ENCODE measurements around the gene KDR. TPM values are rescaled to one million over a fixed set of nuclear protein-coding genes. Genes with fewer than 3 reads are reported as not detected.

Gene KDR
- total RNA-seq, 1 donor from 2014 or later, result 2.0 TPM

DNA sequence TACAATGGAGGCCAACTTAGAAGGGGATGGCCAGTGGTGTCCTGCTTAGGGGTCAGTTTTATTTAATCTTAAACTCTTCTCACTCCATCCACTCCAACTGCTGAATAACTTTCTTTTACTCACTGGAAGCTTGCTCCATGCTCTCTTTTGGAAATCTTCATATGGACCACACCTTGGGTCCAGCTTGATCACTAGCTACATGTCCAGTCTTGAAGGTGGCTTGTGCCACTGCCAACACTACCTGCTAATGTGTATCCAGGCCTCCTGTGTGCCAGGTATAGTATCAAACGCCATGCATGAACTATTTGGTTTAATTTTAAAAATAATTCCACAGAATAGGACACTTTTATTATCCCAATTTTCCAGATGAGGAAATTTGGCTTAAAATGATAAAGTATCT lies 37.0 kb upstream of the KDR start:
- Mint-ChIP-seq H3K9me3 (ENCODE audit: unreplicated experiment) (no peaks in the 10 kb centered on the region), H3K4me3 (ENCODE audit: unreplicated experiment) (no peak overlapping the region)

DNA sequence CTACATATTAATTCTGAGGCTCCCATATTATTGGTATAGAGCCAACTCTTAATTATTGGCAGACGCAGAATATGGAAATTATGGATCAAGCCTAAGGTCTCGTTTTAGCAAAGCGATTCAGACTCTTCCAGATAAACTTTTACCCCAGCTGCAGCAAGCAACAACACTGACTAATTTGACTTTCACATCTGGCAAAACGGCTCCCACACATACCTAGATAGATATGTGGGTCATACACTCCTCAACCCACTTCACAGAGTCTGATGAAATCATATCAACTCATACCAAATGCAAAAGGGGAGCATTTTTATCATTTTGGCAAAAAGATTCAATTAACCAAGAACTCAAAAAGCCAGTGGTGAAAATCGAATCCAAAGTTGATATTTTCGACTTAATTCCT lies 36.3 kb upstream of the KDR start:
- H3K4me3 Mint-ChIP-seq (ENCODE audit: unreplicated experiment), result no peak overlapping the region
- H3K4me1 Mint-ChIP-seq (ENCODE audit: low read depth, unreplicated experiment), result no peaks in the 10 kb centered on the region
- H3K36me3 Mint-ChIP-seq (ENCODE audit: unreplicated experiment), result no peaks in the 10 kb centered on the region
- H3K27me3 Mint-ChIP-seq (ENCODE audit: unreplicated experiment), result no peaks in the 10 kb centered on the region
- DNase-seq, result no peak
- TF ChIP-seq, protein P1, sequence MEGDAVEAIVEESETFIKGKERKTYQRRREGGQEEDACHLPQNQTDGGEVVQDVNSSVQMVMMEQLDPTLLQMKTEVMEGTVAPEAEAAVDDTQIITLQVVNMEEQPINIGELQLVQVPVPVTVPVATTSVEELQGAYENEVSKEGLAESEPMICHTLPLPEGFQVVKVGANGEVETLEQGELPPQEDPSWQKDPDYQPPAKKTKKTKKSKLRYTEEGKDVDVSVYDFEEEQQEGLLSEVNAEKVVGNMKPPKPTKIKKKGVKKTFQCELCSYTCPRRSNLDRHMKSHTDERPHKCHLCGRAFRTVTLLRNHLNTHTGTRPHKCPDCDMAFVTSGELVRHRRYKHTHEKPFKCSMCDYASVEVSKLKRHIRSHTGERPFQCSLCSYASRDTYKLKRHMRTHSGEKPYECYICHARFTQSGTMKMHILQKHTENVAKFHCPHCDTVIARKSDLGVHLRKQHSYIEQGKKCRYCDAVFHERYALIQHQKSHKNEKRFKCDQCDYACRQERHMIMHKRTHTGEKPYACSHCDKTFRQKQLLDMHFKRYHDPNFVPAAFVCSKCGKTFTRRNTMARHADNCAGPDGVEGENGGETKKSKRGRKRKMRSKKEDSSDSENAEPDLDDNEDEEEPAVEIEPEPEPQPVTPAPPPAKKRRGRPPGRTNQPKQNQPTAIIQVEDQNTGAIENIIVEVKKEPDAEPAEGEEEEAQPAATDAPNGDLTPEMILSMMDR (IDR thresholded peaks at IDR 0.05; ENCODE audit: partially characterized antibody, unreplicated experiment), result no peak
- no peak overlapping the region for H3K27ac Mint-ChIP-seq (ENCODE audit: unreplicated experiment)
- no peaks in the 10 kb centered on the region for H3K9me3 Mint-ChIP-seq (ENCODE audit: unreplicated experiment)

More for the DNA sequence above, 37.0 kb upstream of the KDR start:
- TF ChIP-seq, protein P1 (IDR thresholded peaks at IDR 0.05; ENCODE audit: partially characterized antibody, unreplicated experiment), result no peak
- Mint-ChIP-seq H3K36me3 (ENCODE audit: unreplicated experiment) (no peaks in the 10 kb centered on the region), H3K4me1 (ENCODE audit: low read depth, unreplicated experiment) (no peaks in the 10 kb centered on the region), H3K27me3 (ENCODE audit: unreplicated experiment) (no peaks in the 10 kb centered on the region), H3K27ac (ENCODE audit: unreplicated experiment) (no peak overlapping the region)
- DNase-seq, result no peak

DNA sequence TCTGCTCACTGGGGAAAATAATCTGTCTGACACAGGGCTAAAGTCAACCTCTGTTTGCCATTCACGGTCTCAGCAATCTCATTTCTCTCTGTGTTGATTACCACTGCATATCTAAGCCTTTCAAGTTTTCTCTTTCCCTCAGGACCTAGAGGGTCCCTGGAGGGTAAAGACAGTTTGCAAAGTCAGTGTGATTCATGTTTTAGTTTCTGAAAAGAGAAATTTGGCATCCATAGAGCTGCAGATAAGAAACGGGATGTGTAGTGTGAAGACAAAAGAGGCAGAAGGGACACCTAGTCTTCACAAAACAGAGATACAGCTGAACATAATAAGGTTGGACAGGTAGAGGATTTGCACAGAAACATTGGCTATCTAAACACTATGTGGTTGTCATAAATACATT lies 34.5 kb upstream of the KDR start:
- DNase-seq, result no peak
- Mint-ChIP-seq H3K27ac (ENCODE audit: unreplicated experiment) (no peak overlapping the region), H3K27me3 (ENCODE audit: unreplicated experiment) (no peaks in the 10 kb centered on the region), H3K4me1 (ENCODE audit: low read depth, unreplicated experiment) (no peaks in the 10 kb centered on the region), H3K36me3 (ENCODE audit: unreplicated experiment) (no peaks in the 10 kb centered on the region), H3K4me3 (ENCODE audit: unreplicated experiment) (no peak overlapping the region), H3K9me3 (ENCODE audit: unreplicated experiment) (no peaks in the 10 kb centered on the region)
- TF ChIP-seq, protein P1 (IDR thresholded peaks at IDR 0.05; ENCODE audit: partially characterized antibody, unreplicated experiment), result no peak

DNA sequence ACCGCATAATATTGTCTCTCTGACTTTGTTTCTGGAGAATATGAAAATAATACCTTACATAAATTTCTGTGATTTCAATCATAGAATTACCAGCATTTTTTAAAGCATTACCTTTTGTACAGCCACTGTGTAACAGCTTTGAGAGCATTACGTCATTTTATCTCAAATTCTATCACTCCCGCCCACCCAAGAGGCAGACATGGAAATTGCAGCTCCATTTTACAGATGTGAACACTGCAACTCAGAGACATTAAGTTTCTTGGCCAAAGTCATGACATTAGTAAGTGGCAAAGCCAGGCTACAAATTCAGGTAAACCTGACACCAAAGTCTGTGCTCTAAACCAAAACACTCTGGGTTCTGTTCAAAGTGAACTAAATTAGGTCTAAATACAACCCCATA lies 33.6 kb upstream of the KDR start:
- DNase-seq, result no peak
- H3K27me3 Mint-ChIP-seq (ENCODE audit: unreplicated experiment), result no peaks in the 10 kb centered on the region
- no peak overlapping the region for H3K4me3 Mint-ChIP-seq (ENCODE audit: unreplicated experiment)
- no peaks in the 10 kb centered on the region for H3K36me3 Mint-ChIP-seq (ENCODE audit: unreplicated experiment)
- H3K27ac Mint-ChIP-seq (ENCODE audit: unreplicated experiment), result no peak overlapping the region
- no peaks in the 10 kb centered on the region for H3K9me3 Mint-ChIP-seq (ENCODE audit: unreplicated experiment)
- TF ChIP-seq, protein P1 (IDR thresholded peaks at IDR 0.05; ENCODE audit: partially characterized antibody, unreplicated experiment), result no peak
- no peaks in the 10 kb centered on the region for H3K4me1 Mint-ChIP-seq (ENCODE audit: low read depth, unreplicated experiment)

DNA sequence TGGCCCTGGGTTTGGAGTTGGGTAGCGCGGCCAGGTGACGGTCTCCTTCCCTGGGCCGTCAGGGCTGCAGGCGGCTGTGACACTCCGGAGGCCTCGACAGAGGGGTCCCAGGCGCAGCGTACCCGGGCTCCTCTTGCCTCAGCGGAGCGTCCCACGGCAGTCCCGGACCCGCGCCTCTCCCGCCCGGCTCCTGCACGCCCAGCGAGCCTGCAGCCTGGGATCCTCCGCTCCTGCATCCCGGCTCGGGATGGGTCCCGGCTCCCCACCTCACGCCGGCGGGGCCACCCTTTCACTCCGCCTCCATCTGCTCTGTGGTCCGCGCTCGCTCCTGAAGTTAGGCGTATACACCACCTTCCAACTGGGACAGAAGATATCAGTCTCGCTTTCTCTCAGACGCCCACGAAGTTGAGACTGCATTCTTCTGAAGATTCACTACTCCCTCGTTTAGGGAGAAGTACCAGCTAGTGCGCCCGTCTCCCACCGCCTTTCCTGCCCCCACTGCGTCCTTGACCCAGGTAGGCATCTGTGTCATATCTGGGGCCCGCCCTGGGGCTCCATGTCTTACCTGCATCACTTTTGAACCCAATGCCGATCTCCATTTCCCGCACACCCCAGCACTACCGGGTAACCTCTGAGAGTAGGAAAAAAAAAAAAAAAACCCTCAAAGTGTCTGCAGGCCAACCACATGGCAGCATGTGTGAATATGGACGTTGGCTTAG lies 32.3 kb upstream of the KDR start:
- H3K4me1 Mint-ChIP-seq (ENCODE audit: low read depth, unreplicated experiment), result no peaks in the 10 kb centered on the region
- TF ChIP-seq, protein P1 (IDR thresholded peaks at IDR 0.05; ENCODE audit: partially characterized antibody, unreplicated experiment), result no peak
- H3K9me3 Mint-ChIP-seq (ENCODE audit: unreplicated experiment), result no peaks in the 10 kb centered on the region
- no peak overlapping the region for H3K27ac Mint-ChIP-seq (ENCODE audit: unreplicated experiment)
- no peaks in the 10 kb centered on the region for H3K36me3 Mint-ChIP-seq (ENCODE audit: unreplicated experiment)
- H3K27me3 Mint-ChIP-seq (ENCODE audit: unreplicated experiment), result no peaks in the 10 kb centered on the region
- peak overlapping the region; percentile 26 for H3K4me3 Mint-ChIP-seq (ENCODE audit: unreplicated experiment)
- DNase-seq, result no peak

Measured in glutamatergic neuron (in vitro differentiated cells).